K562 (cell line): ENCODE results near the gene HOOK1. TPM values are rescaled to one million over a fixed set of nuclear protein-coding genes. Genes with fewer than 3 reads are reported as not detected.

Experiments
- ATAC-seq: fragments of 200-7000 bp; cut with Tn5 transposase; 3 replicates; pipeline ENCODE4 v1.9.1; 2020; ENCODE audit warnings: moderate library complexity
- BruUV-seq: library from RNA; stranded (reverse); fragments of 400-500 nt; replicated peaks from 2 replicates; lab custom pipeline; 2021; lab: Mats Ljungman, UMichigan
- CTCF ChIA-PET: fragments of 300-600 bp; formaldehyde crosslinking; extraction: SDS; loops from one replicate; lab custom pipeline; 2021; ENCODE audit warnings: low intra/inter-chr PET ratio; lab: Yijun Ruan, JAX
- POLR2A ChIA-PET: fragments of 300-600, 350-650 bp; sonication (Branson Sonifier 250); formaldehyde crosslinking; extraction: SDS; loops from one replicate; lab custom pipeline; 2021; ENCODE audit warnings: antibody characterized with exemption, inconsistent platforms; lab: Yijun Ruan, JAX
- DNase-seq, 4 experiments: peaks; one replicate each; pipeline versions ENCODE4 v3.0.0 to v3.0.0-alpha.2; 2011 to 2018; ENCODE audit warnings: low spot score in 3 of 4, mixed read lengths in 3 of 4; ENCODE audit errors: extremely low read depth in 1 of 4
- FAIRE-seq: peaks from 2 replicates; lab custom pipeline; 2011; peaks lifted over from hg19 to GRCh38; lab: Jason Lieb, UNC
- H2AFZ ChIP-seq: 2 replicates; pipeline ENCODE4 v1.6.0; 2011; ENCODE audit warnings: low read depth, low read length, control low read depth, inconsistent platforms
- H3K27ac ChIP-seq: fragments of 200-600 bp; 3 replicates; pipeline ENCODE4 v1.8.0; 2011; ENCODE audit warnings: low read depth, mild to moderate bottlenecking, control low read depth, inconsistent platforms, low read length, moderate library complexity, mixed read lengths; ENCODE audit errors: extremely low read depth
- H3K27me3 ChIP-seq, 2 experiments: fragments of 300-600 bp in 1 of 2; 2 replicates in 1 of 2; 3 replicates in 1 of 2; pipeline versions ENCODE4 v1.6.0 to v1.8.0; 2011; ENCODE audit warnings: inconsistent platforms in 2 of 2, low read length in 2 of 2, mild to moderate bottlenecking in 1 of 2, mixed read lengths in 1 of 2, moderate library complexity in 1 of 2; ENCODE audit not compliant: control insufficient read depth in 2 of 2, insufficient read depth in 2 of 2
- H3K36me3 ChIP-seq: fragments of 300-600 bp; 3 replicates; pipeline ENCODE4 v1.8.0; 2011; ENCODE audit warnings: mild to moderate bottlenecking, low read length, inconsistent platforms; ENCODE audit not compliant: control insufficient read depth, insufficient read depth
- H3K4me1 ChIP-seq, 2 experiments: fragments of 200-600 bp in 1 of 2; replicated peaks in 1 of 2; 2 replicates in 1 of 2; 3 replicates in 1 of 2; pipeline versions ENCODE4 v1.5.1 to v1.8.0; 2011; ENCODE audit warnings: inconsistent platforms in 2 of 2, low read length in 2 of 2, mild to moderate bottlenecking in 1 of 2, mixed read lengths in 1 of 2, moderate library complexity in 1 of 2; ENCODE audit not compliant: control insufficient read depth in 2 of 2, insufficient read depth in 2 of 2
- H3K4me2 ChIP-seq: 2 replicates; pipeline ENCODE4 v1.6.1; 2011; ENCODE audit warnings: low read length, control low read depth, inconsistent platforms, mixed read lengths; ENCODE audit not compliant: insufficient read depth
- H3K4me3 ChIP-seq: fragments of 200-600 bp; sonication (generic), shearing (Covaris generic); 2 replicates; pipeline ENCODE4 v1.5.1; 2016; ENCODE audit warnings: control low read depth, inconsistent platforms
- H3K79me2 ChIP-seq: fragments of 200-600 bp; 3 replicates; pipeline ENCODE4 v1.8.0; 2011; ENCODE audit warnings: low read length, inconsistent platforms; ENCODE audit not compliant: control insufficient read depth, insufficient read depth
- H3K9ac ChIP-seq, 2 experiments: 2 replicates each; pipeline versions ENCODE4 v1.6.0 to v1.6.1; 2011; ENCODE audit warnings: low read depth in 2 of 2, low read length in 2 of 2, control low read depth in 1 of 2, inconsistent platforms in 1 of 2, mild to moderate bottlenecking in 1 of 2, mixed read lengths in 1 of 2; ENCODE audit not compliant: insufficient read depth in 1 of 2
- H3K9me1 ChIP-seq: one replicate; pipeline ENCODE4 v1.6.0; 2011; ENCODE audit warnings: inconsistent platforms, mild to moderate bottlenecking, low read length, moderate library complexity; ENCODE audit not compliant: control insufficient read depth, insufficient read depth
- H3K9me3 ChIP-seq: replicated peaks from 2 replicates; pipeline ENCODE4 v1.5.1; 2011; ENCODE audit warnings: low read depth, low read length, inconsistent platforms; ENCODE audit not compliant: control insufficient read depth, insufficient read depth
- H4K20me1 ChIP-seq: replicated peaks from 2 replicates; pipeline ENCODE4 v1.6.1; 2011; ENCODE audit warnings: low read length, inconsistent platforms, mixed read lengths; ENCODE audit not compliant: control insufficient read depth, insufficient read depth
- BMI1 ChIP-seq: fragments of 150-350 bp; IDR thresholded peaks from 2 replicates; pipeline ENCODE4 v1.6.1; 2014; ENCODE audit warnings: low read length
- CAMTA2 ChIP-seq: fragments of 250-450 bp; sonication (Bioruptor Pico); conservative IDR thresholded peaks from 2 replicates; pipeline ENCODE4 v1.5.1; 2022
- CLOCK ChIP-seq: fragments of 250-450 bp; sonication (Bioruptor Pico); IDR thresholded peaks from 2 replicates; pipeline ENCODE4 v1.4.0; 2020; ENCODE audit warnings: mild to moderate bottlenecking, moderate library complexity, borderline replicate concordance
- GTF3C2 ChIP-seq: IDR thresholded peaks from 3 replicates; pipeline ENCODE4 v1.6.1; 2011; ENCODE audit warnings: borderline replicate concordance, mild to moderate bottlenecking, moderate library complexity; ENCODE audit not compliant: insufficient read length; ENCODE audit errors: extremely low read depth
- IRF2 ChIP-seq: sonication (generic); formaldehyde crosslinking; IDR thresholded peaks from 2 replicates; pipeline ENCODE4 v1.8.1; 2022; ENCODE audit warnings: mild to moderate bottlenecking, missing genetic modification reagents
- KAT2B ChIP-seq: IDR thresholded peaks from one replicate; pipeline ENCODE4 v1.6.1; 2012; ENCODE audit warnings: low read depth, mild to moderate bottlenecking, control low read depth, inconsistent platforms, low read length, moderate library complexity
- NCOA6 ChIP-seq: fragments of 450-650 bp; IDR thresholded peaks from 2 replicates; pipeline ENCODE4 v1.6.1; 2017; ENCODE audit warnings: mild to moderate bottlenecking
- RBM14 ChIP-seq: fragments of 200-400 bp; formaldehyde crosslinking; IDR thresholded peaks from 2 replicates; pipeline ENCODE4 v1.6.1; 2018; ENCODE audit warnings: low read depth, mild to moderate bottlenecking, low read length, moderate library complexity, borderline replicate concordance; ENCODE audit not compliant: insufficient read depth
- SNAPC5 ChIP-seq: fragments of 250-450 bp; sonication (Bioruptor Pico); IDR thresholded peaks from 2 replicates; pipeline ENCODE4 v1.8.0; 2021; ENCODE audit warnings: moderate library complexity, mild to moderate bottlenecking, inconsistent platforms
- ZFP1 ChIP-seq: fragments of 450-650 bp; formaldehyde crosslinking; IDR thresholded peaks from 2 replicates; pipeline ENCODE4 v1.4.0; 2020; ENCODE audit warnings: mild to moderate bottlenecking, mixed read lengths
- ZNF586 ChIP-seq: fragments of 450-650 bp; formaldehyde crosslinking; conservative IDR thresholded peaks from 2 replicates; pipeline ENCODE4 v1.4.0; 2020; ENCODE audit warnings: mild to moderate bottlenecking, moderate library complexity
- WGBS: fragments of 100-300 bp; shearing (Covaris generic); methylation state at CpG from one replicate; pipeline ENCODE4 v1.1.6; 2016; ENCODE audit warnings: low coverage, mixed read lengths; ENCODE audit not compliant: insufficient coverage; ENCODE audit errors: missing lambda C conversion rate; 5-methylcytosine and 5-hydroxymethylcytosine counted together
- in situ Hi-C: fragments of 300-500 bp; cut with MboI; formaldehyde crosslinking; loops from 4 replicates; pipeline ENCODE4 v1.15.0; 2018; ENCODE audit warnings: inconsistent platforms, mixed read lengths
- intact Hi-C: fragments of 100-400 bp; cut with micrococcal nuclease; formaldehyde crosslinking; loops from 2 replicates; pipeline ENCODE4 v1.14.2; 2022
- polyA plus RNA-seq, 8 experiments: library from polyadenylated mRNA; depleted of rRNA in 4 of 8; stranded (reverse) in 5 of 8; unstranded in 3 of 8; fragments of >200 nt; fragmentation: Nextera tagmentation in 2 of 8; fragmentation: Illumina TruSeq in 1 of 8; extraction: Ambion mirVana in 2 of 8; extraction: Trizol in 1 of 8; gene quantifications; 2 replicates each; pipeline versions ENCODE4 v1.2.1 to v1.2.3, GENCODE V29; 2011 to 2014; ENCODE audit warnings: inconsistent platforms in 1 of 8, missing spikeins in 1 of 8
- total RNA-seq, 7 experiments: library from RNA; depleted of rRNA in 6 of 7; stranded (reverse); fragments of >200 nt in 6 of 7; fragmentation: Illumina TruSeq in 2 of 7; extraction: Trizol in 2 of 7; gene quantifications; 2 replicates each; pipeline versions ENCODE4 v1.2.1 to v1.2.3, GENCODE V29; 2011 to 2021; ENCODE audit warnings: low replicate concordance in 1 of 7

Gene HOOK1
- total and polyA plus RNA-seq, 9 of the 15 experiments (the other 6 are each of a cell fraction or from before 2014, with no cell fraction given): 0.11 to 0.18 TPM; not detected in 7

- DNase-seq: no peak
- Histone ChIP-seq H3K9me1 (no peaks in the 10 kb centered on the region), H3K27ac (no peak overlapping the region), H2AFZ (no peak overlapping the region), H3K4me1 (no peaks in the 10 kb centered on the region), H3K9me3 (no peaks in the 10 kb centered on the region), H4K20me1 (no peaks in the 10 kb centered on the region), H3K27me3 (no peaks in the 10 kb centered on the region), H3K4me2 (no peak overlapping the region), H3K79me2 (no peaks in the 10 kb centered on the region), H3K9ac (no peak overlapping the region), H3K36me3 (no peaks in the 10 kb centered on the region), H3K4me3 (no peak overlapping the region)
- 3% methylated on average over 2 of the region's 2 CpGs for WGBS
- FAIRE-seq: no peak
- in situ Hi-C loops (no loop called here), intact Hi-C loops (no loop called here)
- POLR2A ChIA-PET: no interaction called here
- no TSS peak for BruUV-seq
- ATAC-seq: no peak
- TF ChIP-seq ZFP1 (CRISPR knock-in tag) (no peak), KAT2B (no peak)
- CTCF ChIA-PET: no interaction called here
These were observed 82.4 kb downstream of the HOOK1 start for GRCh38 chr1:59897165-59897564.

- no peak for FAIRE-seq
- no peak overlapping the region for H3K9ac ChIP-seq
- no peak for TF ChIP-seq IRF2 (CRISPR knock-in tag)
- TF ChIP-seq RBM14: no peak
- no peak for TF ChIP-seq CLOCK (CRISPR knock-in tag)
- no peak for TF ChIP-seq CAMTA2 (CRISPR knock-in tag)
- TF ChIP-seq NCOA6: no peak
- TF ChIP-seq GTF3C2: no peak
- no peak for TF ChIP-seq ZNF586 (CRISPR knock-in tag)
- TF ChIP-seq BMI1: no peak
- TF ChIP-seq SNAPC5 (CRISPR knock-in tag): no peak
These were observed 84.2 kb downstream of the HOOK1 start for GRCh38 chr1:59898927-59899326.

More at GRCh38 chr1:59898927-59899326, 84.2 kb downstream of the HOOK1 start:
- in situ Hi-C loops (no loop called here), intact Hi-C loops (no loop called here)
- 4% methylated on average over 3 of the region's 3 CpGs for WGBS
- Histone ChIP-seq H3K27ac (no peak overlapping the region), H4K20me1 (no peaks in the 10 kb centered on the region), H3K4me2 (no peak overlapping the region), H3K9me1 (no peaks in the 10 kb centered on the region), H3K79me2 (no peaks in the 10 kb centered on the region), H2AFZ (no peak overlapping the region), H3K36me3 (no peaks in the 10 kb centered on the region), H3K9me3 (no peaks in the 10 kb centered on the region), H3K27me3 (no peaks in the 10 kb centered on the region), H3K4me1 (no peaks in the 10 kb centered on the region), H3K4me3 (no peak overlapping the region)
- no peak for ATAC-seq
- DNase-seq: no peak
- no TSS peak for BruUV-seq
- ChIA-PET POLR2A (interaction anchor here (0.5 kb wide), 1 partner anchor 72 kb away, joined by 3 read pairs; no protein-coding TSS in a partner anchor), CTCF (no interaction called here)
